Gastroesophageal sphincter (tissue), 3 donors: ENCODE measurements around the gene NEUROG2.

Experiments
- POLR2A ChIP-seq, 2 donors: fragments of 450-650 bp; IDR thresholded peaks; one replicate each; pipeline ENCODE4 v1.6.1; 2017; ENCODE audit warnings: antibody characterized with exemption in 2 of 2, mild to moderate bottlenecking in 2 of 2, moderate library complexity in 1 of 2
- POLR2AphosphoS5 ChIP-seq: sonication (generic); formaldehyde crosslinking; IDR thresholded peaks from one replicate; pipeline ENCODE4 v1.6.1; 2017; ENCODE audit warnings: antibody characterized with exemption
- TF ChIP-seq, protein P1 (sequence below), 4 experiments: fragments of 200-600 bp in 2 of 4; fragments of 450-650 bp in 2 of 4; sonication (generic) in 1 of 4; IDR thresholded peaks; one replicate each; pipeline ENCODE4 v1.5.1; 2017 to 2019; ENCODE audit warnings: antibody characterized with exemption in 4 of 4, mild to moderate bottlenecking in 2 of 4, moderate library complexity in 2 of 4

DNA sequence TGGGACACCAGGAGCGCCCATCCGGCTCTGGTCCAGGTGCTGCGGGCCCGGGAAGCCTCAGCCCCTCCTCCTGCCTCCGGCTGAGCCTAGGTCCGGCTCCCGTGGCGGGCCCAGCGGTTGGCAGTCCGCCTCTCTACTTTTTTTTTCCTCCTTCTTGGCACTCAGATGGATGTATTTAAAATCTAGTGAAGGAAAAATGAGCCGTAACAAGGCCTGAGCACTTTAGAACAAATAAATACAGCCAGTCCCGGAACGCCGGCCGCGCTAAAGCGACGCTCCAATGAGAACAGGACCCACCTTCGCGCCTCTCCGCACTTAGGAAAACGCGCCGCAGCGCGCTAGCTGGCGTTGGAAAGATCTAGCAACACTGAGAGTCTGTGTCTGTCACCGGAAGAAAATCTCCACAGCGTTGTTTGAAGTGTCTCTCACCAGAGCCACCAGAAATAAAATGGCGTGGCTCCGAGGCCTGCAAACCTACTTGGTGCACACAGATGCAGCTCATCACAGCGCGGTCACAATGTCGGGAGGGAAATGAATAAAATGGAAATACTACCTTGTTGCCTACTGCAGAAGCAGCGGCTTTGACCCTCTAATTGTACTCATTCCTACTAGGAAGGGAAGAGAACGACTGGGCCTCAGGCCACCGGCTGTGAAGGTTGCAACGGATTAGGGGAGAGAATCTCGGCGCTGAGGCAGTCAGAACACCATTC is 4.7 kb downstream of the NEUROG2 start:
- TF ChIP-seq, protein P1, sequence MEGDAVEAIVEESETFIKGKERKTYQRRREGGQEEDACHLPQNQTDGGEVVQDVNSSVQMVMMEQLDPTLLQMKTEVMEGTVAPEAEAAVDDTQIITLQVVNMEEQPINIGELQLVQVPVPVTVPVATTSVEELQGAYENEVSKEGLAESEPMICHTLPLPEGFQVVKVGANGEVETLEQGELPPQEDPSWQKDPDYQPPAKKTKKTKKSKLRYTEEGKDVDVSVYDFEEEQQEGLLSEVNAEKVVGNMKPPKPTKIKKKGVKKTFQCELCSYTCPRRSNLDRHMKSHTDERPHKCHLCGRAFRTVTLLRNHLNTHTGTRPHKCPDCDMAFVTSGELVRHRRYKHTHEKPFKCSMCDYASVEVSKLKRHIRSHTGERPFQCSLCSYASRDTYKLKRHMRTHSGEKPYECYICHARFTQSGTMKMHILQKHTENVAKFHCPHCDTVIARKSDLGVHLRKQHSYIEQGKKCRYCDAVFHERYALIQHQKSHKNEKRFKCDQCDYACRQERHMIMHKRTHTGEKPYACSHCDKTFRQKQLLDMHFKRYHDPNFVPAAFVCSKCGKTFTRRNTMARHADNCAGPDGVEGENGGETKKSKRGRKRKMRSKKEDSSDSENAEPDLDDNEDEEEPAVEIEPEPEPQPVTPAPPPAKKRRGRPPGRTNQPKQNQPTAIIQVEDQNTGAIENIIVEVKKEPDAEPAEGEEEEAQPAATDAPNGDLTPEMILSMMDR (IDR thresholded peaks at IDR 0.05) = no peak
- no peak for TF ChIP-seq POLR2AphosphoS5
- no peak for TF ChIP-seq POLR2A (IDR thresholded peaks at IDR 0.05)
